T-helper 2 cell (primary cell): Measurements from ENCODE around the gene KLHL40.

Experiments used
- DNase-seq, 5 experiments: peaks; one replicate each; pipeline versions ENCODE4 v3.0.0 to v3.0.0-alpha.2; 2012 to 2022

Gene KLHL40

GRCh38 chr3:42691816-42692666 is 6.7 kb downstream of the KLHL40 start:
- DNase-seq, result no peak

- DNase-seq, result no peak
Observed at GRCh38 chr3:42692667-42693529, 7.6 kb downstream of the KLHL40 start.

- no peak for DNase-seq
Observed at GRCh38 chr3:42693530-42693930, 8.2 kb downstream of the KLHL40 start.

GRCh38 chr3:42694366-42694765 is 9.0 kb downstream of the KLHL40 start:
- no peak for DNase-seq

- no peak for DNase-seq
Observed at GRCh38 chr3:42696356-42697288, 11.3 kb downstream of the KLHL40 start.

GRCh38 chr3:42697289-42698051 is 12.1 kb downstream of the KLHL40 start:
- no peak for DNase-seq

GRCh38 chr3:42698216-42698910 is 13.0 kb downstream of the KLHL40 start:
- no peak for DNase-seq

GRCh38 chr3:42698911-42699230 is 13.5 kb downstream of the KLHL40 start:
- peak in 1 of 5 experiments; percentile 43 for DNase-seq

GRCh38 chr3:42699511-42699971 is 14.2 kb downstream of the KLHL40 start:
- no peak for DNase-seq

GRCh38 chr3:42700366-42701288 is 15.3 kb downstream of the KLHL40 start:
- no peak for DNase-seq

GRCh38 chr3:42701371-42702065 is 16.2 kb downstream of the KLHL40 start:
- peak; percentile 26 to 67 (median 37) for DNase-seq

- no peak for DNase-seq
Observed at GRCh38 chr3:42702066-42702951, 17.0 kb downstream of the KLHL40 start, which contains the start of gene HHATL. Gene HHATL, minus strand, starts transcription at chr3:42702798. Its CDS starts 1,972 bp downstream, at chr3:42700826.

GRCh38 chr3:42702982-42703694 is 17.8 kb downstream of the KLHL40 start:
- DNase-seq, result no peak

- no peak for DNase-seq
Observed at GRCh38 chr3:42703695-42704025, 18.3 kb downstream of the KLHL40 start.

GRCh38 chr3:42704136-42704841 is 19.0 kb downstream of the KLHL40 start:
- no peak for DNase-seq

GRCh38 chr3:42705058-42705767 is 19.9 kb downstream of the KLHL40 start:
- DNase-seq, result no peak
